Thoracic aorta (tissue), 2 donors: ENCODE measurements around the gene KIF16B. TPM values are rescaled to one million over a fixed set of nuclear protein-coding genes. Genes with fewer than 3 reads are reported as not detected.

Source experiments
- ATAC-seq: fragments of 150-250 bp; one replicate; pipeline ENCODE4 v1.8.0; 2017; ENCODE audit warnings: low read depth; ENCODE audit not compliant: insufficient number of reproducible peaks, low FRiP score
- DNase-seq: peaks from one replicate; pipeline ENCODE4 v3.0.0-alpha.2; 2020; ENCODE audit warnings: low spot score
- H3K27ac ChIP-seq, 2 donors: fragments of 200-600 bp; sonication (generic); 1 replicate in 1 of 2; 2 replicates in 1 of 2; pipeline ENCODE4 v1.5.1; 2016; ENCODE audit warnings: mild to moderate bottlenecking in 2 of 2, moderate library complexity in 2 of 2
- H3K27me3 ChIP-seq: fragments of 200-600 bp; sonication (generic); replicated peaks from 2 replicates; pipeline ENCODE4 v1.6.0; 2016; ENCODE audit warnings: mild to moderate bottlenecking; ENCODE audit not compliant: insufficient read depth
- H3K36me3 ChIP-seq: fragments of 200-600 bp; sonication (generic); one replicate; pipeline ENCODE4 v1.5.1; 2016
- H3K4me1 ChIP-seq, 2 donors: fragments of 200-600 bp; sonication (generic); 1 replicate in 1 of 2; 2 replicates in 1 of 2; pipeline versions ENCODE4 v1.5.1 to v1.6.0; 2016; ENCODE audit warnings: low read depth in 2 of 2, mild to moderate bottlenecking in 1 of 2; ENCODE audit not compliant: control insufficient read depth in 1 of 2
- H3K4me3 ChIP-seq: fragments of 200-600 bp; sonication (generic); 2 replicates; pipeline ENCODE4 v1.5.1; 2016; ENCODE audit warnings: mild to moderate bottlenecking
- H3K9me3 ChIP-seq: fragments of 200-600 bp; sonication (generic); 2 replicates; pipeline ENCODE4 v1.5.1; 2016
- CTCF ChIP-seq: fragments of 200-600 bp; sonication (generic); IDR thresholded peaks from one replicate; pipeline ENCODE4 v1.5.1; 2019; ENCODE audit warnings: antibody characterized with exemption
- total RNA-seq, 2 donors: library from RNA; depleted of rRNA; stranded (reverse); fragments of >200 nt; gene quantifications; one replicate each; pipeline versions ENCODE4 v1.1.0 to v1.2.3, GENCODE V29; 2016

Gene KIF16B
- total RNA-seq, 2 donors from 2014 or later, result 16.5 to 21.3 TPM

GRCh38 chr20:16562259-16562658, 11.0 kb downstream of the KIF16B start:
- H3K36me3 ChIP-seq, result no peaks in the 10 kb centered on the region
- H3K27me3 ChIP-seq, result no peaks in the 10 kb centered on the region
- peaks cover 0 to 9% of the 10 kb centered on the region in 2 donors for H3K4me1 ChIP-seq
- no peak overlapping the region for H3K4me3 ChIP-seq
- ATAC-seq, result no peak
- no peak overlapping the region for H3K27ac ChIP-seq
- no peak for DNase-seq
- no peak for TF ChIP-seq CTCF
- no peaks in the 10 kb centered on the region for H3K9me3 ChIP-seq

GRCh38 chr20:16560661-16561060, 12.6 kb downstream of the KIF16B start:
- H3K4me1 ChIP-seq, result peaks cover 3 to 20% of the 10 kb centered on the region in 2 donors
- no peak overlapping the region for H3K27ac ChIP-seq
- H3K27me3 ChIP-seq, result no peaks in the 10 kb centered on the region
- no peaks in the 10 kb centered on the region for H3K9me3 ChIP-seq
- no peak for TF ChIP-seq CTCF
- ATAC-seq (no peak), DNase-seq (no peak)
- no peak overlapping the region for H3K4me3 ChIP-seq
- no peaks in the 10 kb centered on the region for H3K36me3 ChIP-seq

- no peak for DNase-seq
- ATAC-seq, result no peak
- no peak overlapping the region for H3K27ac ChIP-seq
These were observed 13.0 kb downstream of the KIF16B start for GRCh38 chr20:16560216-16560615.

GRCh38 chr20:16556301-16556700, 16.9 kb downstream of the KIF16B start:
- Histone ChIP-seq H3K4me1 (peaks cover 3 to 13% of the 10 kb centered on the region in 2 donors), H3K4me3 (no peak overlapping the region), H3K36me3 (no peaks in the 10 kb centered on the region), H3K27ac (no peak overlapping the region), H3K9me3 (no peaks in the 10 kb centered on the region), H3K27me3 (no peaks in the 10 kb centered on the region)
- DNase-seq (no peak), ATAC-seq (no peak)
- no peak for TF ChIP-seq CTCF

More at GRCh38 chr20:16560216-16560615, 13.0 kb downstream of the KIF16B start:
- Histone ChIP-seq H3K4me3 (no peak overlapping the region), H3K36me3 (no peaks in the 10 kb centered on the region), H3K9me3 (no peaks in the 10 kb centered on the region), H3K4me1 (peaks cover 3 to 22% of the 10 kb centered on the region in 2 donors), H3K27me3 (no peaks in the 10 kb centered on the region)
- TF ChIP-seq CTCF, result no peak

- no peaks in the 10 kb centered on the region for H3K36me3 ChIP-seq
- no peak for ATAC-seq
- no peak overlapping the region for H3K4me3 ChIP-seq
- DNase-seq, result no peak
- peaks cover 3 to 13% of the 10 kb centered on the region in 2 donors for H3K4me1 ChIP-seq
- no peak for TF ChIP-seq CTCF
- no peaks in the 10 kb centered on the region for H3K27me3 ChIP-seq
- H3K27ac ChIP-seq, result no peak overlapping the region
- no peaks in the 10 kb centered on the region for H3K9me3 ChIP-seq
These were observed 17.5 kb downstream of the KIF16B start for GRCh38 chr20:16555754-16556153.
